Measurements from ENCODE around the gene ACTRT3. TPM values are rescaled to one million over a fixed set of nuclear protein-coding genes. Genes with fewer than 3 reads are reported as not detected.
A peak's percentile ranks its signal among the peaks of the same experiment; 100 is the strongest.

The ACTRT3 gene
- total RNA-seq, 1 donor from 2014 or later: 2.7 TPM

- Mint-ChIP-seq H3K36me3 (ENCODE audit: unreplicated experiment) (peaks cover 20% of the 10 kb centered on the region), H3K27ac (ENCODE audit: unreplicated experiment) (peak within 1 kb of the TSS; percentile 100), H3K9me3 (ENCODE audit: unreplicated experiment) (no peaks in the 10 kb centered on the region), H3K4me1 (ENCODE audit: unreplicated experiment) (peaks cover 33% of the 10 kb centered on the region), H3K4me3 (ENCODE audit: unreplicated experiment) (peak within 1 kb of the TSS; percentile 98), H3K27me3 (ENCODE audit: unreplicated experiment) (no peaks in the 10 kb centered on the region)
- DNase-seq (ENCODE audit: extremely low spot score, unreplicated experiment): peak; percentile 96
- peak; percentile 19 for TF ChIP-seq CTCF (IDR thresholded peaks at IDR 0.05)
Measured at GRCh38 chr3:169772897-169773816, 3.8 kb upstream of the ACTRT3 start, which contains the start of gene MYNN. MYNN (plus strand) TSS chr3:169773396; CDS start chr3:169774296, 900 bp downstream.

GRCh38 chr3:169772305-169772896 is 3.0 kb upstream of the ACTRT3 start:
- no peaks in the 10 kb centered on the region for H3K27me3 Mint-ChIP-seq (ENCODE audit: unreplicated experiment)
- H3K4me1 Mint-ChIP-seq (ENCODE audit: unreplicated experiment): peaks cover 33% of the 10 kb centered on the region
- TF ChIP-seq CTCF (IDR thresholded peaks at IDR 0.05): no peak
- peaks cover 17% of the 10 kb centered on the region for H3K36me3 Mint-ChIP-seq (ENCODE audit: unreplicated experiment)
- DNase-seq (ENCODE audit: extremely low spot score, unreplicated experiment): peak; percentile 87
- peak overlapping the region; percentile 98 for H3K4me3 Mint-ChIP-seq (ENCODE audit: unreplicated experiment)
- H3K27ac Mint-ChIP-seq (ENCODE audit: unreplicated experiment): peak overlapping the region; percentile 100
- H3K9me3 Mint-ChIP-seq (ENCODE audit: unreplicated experiment): no peaks in the 10 kb centered on the region

- Mint-ChIP-seq H3K27me3 (ENCODE audit: unreplicated experiment) (no peaks in the 10 kb centered on the region), H3K36me3 (ENCODE audit: unreplicated experiment) (peaks cover 12% of the 10 kb centered on the region), H3K4me1 (ENCODE audit: unreplicated experiment) (peaks cover 33% of the 10 kb centered on the region), H3K4me3 (ENCODE audit: unreplicated experiment) (peak overlapping the region; percentile 98), H3K27ac (ENCODE audit: unreplicated experiment) (peak overlapping the region; percentile 100), H3K9me3 (ENCODE audit: unreplicated experiment) (no peaks in the 10 kb centered on the region)
- DNase-seq (ENCODE audit: extremely low spot score, unreplicated experiment): no peak
- no peak for TF ChIP-seq CTCF (IDR thresholded peaks at IDR 0.05)
Measured at GRCh38 chr3:169771497-169772304, 2.3 kb upstream of the ACTRT3 start.

GRCh38 chr3:169764882-169765612 is 4.3 kb downstream of the ACTRT3 start, which contains the start of gene TERC:
TERC (minus strand) TSS chr3:169765060.
- H3K36me3 Mint-ChIP-seq (ENCODE audit: unreplicated experiment): no peaks in the 10 kb centered on the region
- peaks cover 8% of the 10 kb centered on the region for H3K4me1 Mint-ChIP-seq (ENCODE audit: unreplicated experiment)
- H3K4me3 Mint-ChIP-seq (ENCODE audit: unreplicated experiment): peak within 1 kb of the TSS; percentile 65
- peak within 1 kb of the TSS; percentile 64 for H3K27ac Mint-ChIP-seq (ENCODE audit: unreplicated experiment)
- DNase-seq (ENCODE audit: extremely low spot score, unreplicated experiment): no peak
- TF ChIP-seq CTCF (IDR thresholded peaks at IDR 0.05): no peak
- H3K27me3 Mint-ChIP-seq (ENCODE audit: unreplicated experiment): no peaks in the 10 kb centered on the region
- peaks cover 5% of the 10 kb centered on the region for H3K9me3 Mint-ChIP-seq (ENCODE audit: unreplicated experiment)

Data from osteocyte (in vitro differentiated cells).